GM12892 (cell line): ENCODE data around the gene FBXL17.

Source experiments
- POLR2A ChIP-seq: IDR thresholded peaks from 2 replicates; pipeline ENCODE4 v1.6.1; 2011; ENCODE audit warnings: low read depth, low read length, control low read depth
- POLR2AphosphoS5 ChIP-seq: IDR thresholded peaks from 2 replicates; pipeline ENCODE4 v1.6.1; 2011; ENCODE audit warnings: low read depth, low read length, control low read depth
- TAF1 ChIP-seq: IDR thresholded peaks from 2 replicates; pipeline ENCODE4 v1.6.1; 2011; ENCODE audit warnings: low read depth, mild to moderate bottlenecking, control low read depth, low read length, borderline replicate concordance

DNA sequence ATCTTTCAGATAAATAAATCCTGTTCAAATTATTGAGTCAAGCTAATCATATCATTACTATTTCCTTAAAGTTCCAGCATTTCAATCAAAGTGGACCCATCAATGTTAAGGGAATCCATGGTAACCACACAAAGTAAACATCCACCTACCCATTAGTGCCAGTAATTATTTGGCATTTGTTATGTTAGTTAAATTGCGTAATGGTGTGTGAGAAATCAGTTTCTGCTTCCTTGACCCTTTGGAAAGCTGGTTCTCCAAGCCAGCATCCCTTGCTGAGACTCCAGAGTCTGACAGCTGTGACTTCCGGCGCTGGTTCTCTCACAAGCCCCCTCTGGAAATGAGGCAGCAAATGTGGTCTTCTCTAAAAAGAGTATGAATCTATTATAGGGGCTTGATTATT lies 402.6 kb downstream of the FBXL17 start:
- TF ChIP-seq POLR2A (no peak), POLR2AphosphoS5 (no peak), TAF1 (no peak)
